ENCODE results near the gene BMPER. TPM values are rescaled to one million over a fixed set of nuclear protein-coding genes. Genes with fewer than 3 reads are reported as not detected.
"Not testable (repeated sequence)": the region's sequence is repeated elsewhere in the genome, so short reads cannot be mapped to it uniquely, and the experiment has no call there.

Gene BMPER
- total RNA-seq, 1 donor from 2014 or later = 5.0 TPM

DNA sequence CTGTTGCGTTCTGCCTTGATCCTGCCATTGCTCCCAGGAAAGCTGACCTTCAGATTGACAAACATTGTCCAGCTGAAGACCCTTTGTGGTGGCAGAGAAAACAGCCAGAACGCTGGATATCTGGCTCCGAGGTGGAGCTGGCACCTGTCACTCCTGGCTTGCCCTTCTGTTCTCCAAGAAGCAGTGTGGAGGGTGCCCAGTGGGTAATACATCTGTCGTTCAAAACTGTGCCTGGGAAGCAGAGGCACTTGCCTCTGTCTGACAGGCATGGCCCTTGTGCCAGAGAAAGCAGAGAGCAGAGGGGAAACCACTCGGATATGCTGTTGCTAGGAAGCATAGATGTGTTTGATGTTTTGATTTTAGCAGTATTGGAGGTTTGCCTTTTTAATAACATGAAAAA is 231.4 kb downstream of the BMPER start:
- DNase-seq (ENCODE audit: low spot score) = no peak

- DNase-seq (ENCODE audit: low spot score) = no peak
Measured at GRCh38 chr7:34137176-34137575, 231.8 kb downstream of the BMPER start.

- no peak for DNase-seq (ENCODE audit: low spot score)
Measured at GRCh38 chr7:34138483-34138882, 233.1 kb downstream of the BMPER start.

- no peak for DNase-seq (ENCODE audit: low spot score)
Measured at GRCh38 chr7:34139086-34139485, 233.7 kb downstream of the BMPER start.

- DNase-seq (ENCODE audit: low spot score) = no peak
Measured at GRCh38 chr7:34140066-34140465, 234.7 kb downstream of the BMPER start.

- no peak for DNase-seq (ENCODE audit: low spot score)
Measured at GRCh38 chr7:34143402-34143801, 238.1 kb downstream of the BMPER start.

- DNase-seq (ENCODE audit: low spot score) = no peak
Measured at GRCh38 chr7:34145603-34146002, 240.3 kb downstream of the BMPER start.

- DNase-seq (ENCODE audit: low spot score) = no peak
Measured at GRCh38 chr7:34153656-34154270, 248.4 kb downstream of the BMPER start.

DNA sequence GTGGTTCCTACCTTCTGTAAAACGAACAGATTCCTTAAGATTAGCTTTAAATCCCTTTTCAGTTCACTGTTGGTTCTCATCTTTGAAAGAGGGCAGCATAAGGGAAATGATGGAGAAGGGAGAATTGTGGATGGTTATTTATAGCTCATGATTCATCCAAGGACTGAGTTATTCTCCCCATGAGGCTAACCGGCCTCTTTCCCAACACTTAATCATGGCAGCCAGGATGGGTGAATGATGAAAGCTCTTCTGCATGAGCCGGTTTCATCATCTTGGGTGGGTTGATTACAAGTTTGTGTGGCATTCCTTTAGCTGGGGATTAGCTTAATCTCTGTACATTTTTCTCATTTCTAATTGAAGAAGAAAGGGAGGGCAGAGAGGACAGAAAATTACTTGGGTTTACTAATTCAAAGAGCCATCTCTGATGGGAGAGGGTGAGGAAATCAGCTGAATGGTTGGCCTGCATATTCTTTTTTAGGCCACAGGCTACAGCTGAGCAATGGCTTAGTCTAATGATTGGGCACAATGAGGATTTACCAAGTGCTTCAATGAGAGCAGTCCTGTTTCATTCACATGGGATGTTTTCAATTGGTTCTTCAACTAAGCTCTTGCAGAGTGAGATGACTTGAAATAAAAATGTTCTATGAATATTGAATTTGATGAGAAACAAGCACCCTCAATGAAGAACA is 250.0 kb downstream of the BMPER start:
- no peak for DNase-seq (ENCODE audit: low spot score)

- DNase-seq (ENCODE audit: low spot score) = no peak
Measured at GRCh38 chr7:34156336-34156735, 251.0 kb downstream of the BMPER start.

DNA sequence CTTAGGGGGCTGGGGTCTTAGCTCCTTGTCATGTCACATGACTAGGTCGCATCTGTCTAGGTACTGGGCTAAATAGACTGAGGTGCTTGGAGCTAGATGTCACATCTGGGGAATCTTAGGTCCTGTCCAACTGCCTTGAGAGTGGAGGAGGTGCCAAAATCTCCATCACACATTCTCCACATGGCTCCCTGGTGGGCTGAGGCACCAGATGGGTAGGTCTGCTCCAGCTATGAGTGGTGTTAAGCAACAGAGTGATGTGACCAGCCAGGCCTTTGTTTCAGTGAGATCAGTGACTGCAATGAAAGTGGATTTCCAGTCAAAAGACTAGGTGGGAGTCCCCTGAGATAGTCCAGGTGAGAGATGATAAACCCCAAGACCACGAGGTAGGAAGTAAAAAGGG is 251.8 kb downstream of the BMPER start:
- DNase-seq (ENCODE audit: low spot score) = no peak

GRCh38 chr7:34158368-34159153 is 253.2 kb downstream of the BMPER start:
- DNase-seq (ENCODE audit: low spot score) = no peak

DNA sequence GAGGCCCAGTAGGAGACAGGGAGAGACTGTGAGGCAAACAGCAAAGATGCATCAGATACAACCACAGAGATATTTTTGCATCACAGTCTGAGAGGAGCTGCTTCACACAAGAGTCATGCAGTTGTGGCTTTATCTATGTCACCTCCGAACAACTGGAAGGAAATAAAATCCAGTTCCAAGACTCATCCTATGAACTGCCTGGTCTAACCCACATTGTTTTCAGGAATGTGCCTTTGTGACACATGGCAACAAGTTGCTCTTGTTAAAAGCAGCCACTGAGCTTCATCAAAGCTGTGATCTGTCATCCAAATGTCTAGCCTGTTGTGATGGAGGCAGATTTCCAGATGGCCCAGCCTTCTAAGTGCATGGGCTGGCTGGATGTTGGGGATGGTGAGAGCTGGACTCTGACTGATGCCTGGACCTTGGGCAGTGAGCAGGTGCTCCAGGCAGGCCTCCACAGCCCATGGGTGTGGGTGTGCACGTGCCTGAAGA is 255.0 kb downstream of the BMPER start:
- DNase-seq (ENCODE audit: low spot score) = no peak

- no peak for DNase-seq (ENCODE audit: low spot score)
Measured at GRCh38 chr7:34162027-34162565, 256.8 kb downstream of the BMPER start.

DNA sequence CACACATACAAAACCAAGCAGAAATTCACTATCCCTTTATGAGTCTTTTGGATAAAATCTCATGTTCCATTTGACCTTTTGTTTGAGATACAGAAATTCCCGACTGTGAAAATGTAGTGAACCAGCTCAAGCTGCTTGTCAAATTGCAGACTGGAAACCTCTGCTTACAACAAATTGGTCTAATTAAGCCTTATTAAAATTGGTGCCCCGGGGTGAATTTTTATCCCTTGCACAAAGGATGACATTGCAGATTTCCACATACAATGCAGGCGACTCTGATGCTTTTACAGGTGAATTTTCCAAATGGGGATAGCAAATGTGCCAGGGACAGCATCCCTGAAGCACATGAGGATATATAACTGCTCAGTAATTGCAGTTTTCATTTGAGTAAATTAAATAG is 257.3 kb downstream of the BMPER start:
- no peak for DNase-seq (ENCODE audit: low spot score)

- DNase-seq (ENCODE audit: low spot score) = no peak
Measured at GRCh38 chr7:34163956-34164355, 258.6 kb downstream of the BMPER start.

DNA sequence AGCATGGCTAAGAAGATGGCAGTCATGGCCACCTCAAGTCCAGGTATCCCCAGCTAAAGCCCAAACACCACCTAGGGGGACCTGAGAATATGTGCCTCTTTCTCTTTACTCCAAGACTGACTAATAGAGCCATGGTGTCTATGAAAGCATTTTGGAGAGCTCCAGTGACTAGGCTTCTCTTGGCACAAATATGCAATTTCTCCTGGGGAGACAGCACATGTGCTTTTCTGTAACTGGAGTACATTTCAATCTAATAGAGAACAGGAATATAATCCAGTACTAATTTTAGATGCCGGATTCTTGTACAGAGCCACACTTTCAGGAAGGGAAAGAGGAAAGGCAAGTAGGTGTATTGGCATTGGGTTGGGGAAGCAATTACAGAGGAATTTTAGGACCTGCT is 260.1 kb downstream of the BMPER start:
- no peak for DNase-seq (ENCODE audit: low spot score)

DNA sequence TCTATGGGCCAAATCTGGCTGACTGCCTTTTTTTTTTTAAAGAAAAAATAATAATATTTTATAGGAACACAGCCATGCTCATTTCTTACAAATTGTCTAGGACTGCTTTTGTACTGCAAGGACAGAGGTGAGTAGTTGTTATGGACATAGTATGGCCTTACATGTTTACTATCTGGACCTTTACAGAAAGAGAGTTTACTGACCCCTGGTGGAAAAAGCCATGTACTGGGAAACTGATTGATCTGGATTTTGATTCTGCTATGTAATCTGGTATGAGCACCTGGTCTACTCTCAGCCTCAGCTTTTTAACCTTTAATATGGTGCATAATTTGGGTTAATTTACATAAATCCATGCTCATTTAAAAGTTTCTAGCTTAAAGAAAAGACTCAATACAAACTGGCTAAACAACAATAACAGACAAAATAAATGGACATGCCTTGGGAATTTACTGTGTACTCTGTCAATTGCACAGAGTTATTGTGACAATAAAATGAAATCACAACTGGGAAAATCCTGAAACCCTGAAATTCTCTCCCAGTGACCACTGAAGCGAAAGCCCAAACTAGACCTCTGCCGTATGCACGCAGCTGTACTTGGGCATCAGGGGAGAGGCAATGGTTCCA is 260.7 kb downstream of the BMPER start:
- no peak for DNase-seq (ENCODE audit: low spot score)

DNA sequence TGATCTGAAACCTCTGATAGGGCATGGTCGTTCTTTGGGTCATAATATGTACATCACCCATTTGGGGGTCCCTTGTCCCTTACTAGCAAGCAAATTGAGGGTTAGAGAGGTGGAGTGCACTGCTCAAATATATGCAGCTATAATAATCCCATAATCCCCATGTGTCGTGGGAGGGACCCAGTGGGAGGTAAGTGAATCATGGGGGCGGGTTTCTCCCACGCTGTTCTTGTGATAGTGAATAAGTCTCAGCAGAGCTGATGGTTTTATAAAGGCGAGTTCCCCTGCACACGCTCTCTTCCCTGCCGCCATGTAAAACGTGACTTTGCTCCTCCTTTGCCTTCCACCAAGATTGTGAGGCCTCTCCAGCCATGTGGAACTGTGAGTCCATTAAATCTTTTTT is 262.7 kb downstream of the BMPER start:
- DNase-seq (ENCODE audit: low spot score) = no peak

DNA sequence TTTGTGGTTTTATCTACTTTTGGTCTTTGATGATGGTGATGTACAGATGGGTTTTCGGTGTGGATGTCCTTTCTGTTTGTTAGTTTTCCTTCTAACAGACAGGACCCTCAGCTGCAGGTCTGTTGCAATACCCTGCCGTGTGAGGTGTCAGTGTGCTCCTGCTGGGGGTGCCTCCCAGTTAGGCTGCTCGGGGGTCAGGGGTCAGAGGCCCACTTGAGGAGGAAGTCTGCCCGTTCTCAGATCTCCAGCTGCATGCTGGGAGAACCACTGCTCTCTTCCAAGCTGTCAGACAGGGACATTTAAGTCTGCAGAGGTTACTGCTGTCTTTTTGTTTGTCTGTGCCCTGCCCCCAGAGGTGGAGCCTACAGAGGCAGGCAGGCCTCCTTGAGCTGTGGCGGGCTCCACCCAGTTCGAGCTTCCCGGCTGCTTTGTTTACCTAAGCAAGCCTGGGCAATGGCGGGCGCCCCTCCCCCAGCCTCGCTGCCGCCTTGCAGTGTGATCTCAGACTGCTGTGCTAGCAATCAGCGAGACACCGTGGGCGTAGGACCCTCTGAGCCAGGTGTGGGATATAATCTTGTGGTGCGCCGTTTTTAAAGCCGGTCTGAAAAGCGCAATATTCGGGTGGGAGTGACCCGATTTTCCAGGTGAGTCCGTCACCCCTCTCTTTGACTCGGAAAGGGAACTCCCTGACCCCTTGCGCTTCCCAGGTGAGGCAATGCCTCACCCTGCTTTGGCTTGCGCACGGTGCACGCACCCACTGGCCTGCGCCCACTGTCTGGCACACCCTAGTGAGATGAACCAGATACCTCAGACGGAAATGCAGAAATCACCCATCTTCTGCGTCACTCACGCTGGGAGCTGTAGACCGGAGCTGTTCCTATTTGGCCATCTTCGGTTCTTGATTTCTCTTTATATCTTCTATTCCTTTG is 269.6 kb downstream of the BMPER start:
- not testable (repeated sequence) for DNase-seq (ENCODE audit: low spot score)

- DNase-seq (ENCODE audit: low spot score) = no peak
Measured at GRCh38 chr7:34175837-34176236, 270.5 kb downstream of the BMPER start.
